ENCODE results near the gene RTN4RL1. TPM values are rescaled to one million over a fixed set of nuclear protein-coding genes. Genes with fewer than 3 reads are reported as not detected.

RTN4RL1 gene
- polyA plus RNA-seq, 4 donors: 1.1 to 2.2 (median 1.8) TPM

GRCh38 chr17:2049333-2050299 is 24.5 kb upstream of the RTN4RL1 start:
- DNase-seq (ENCODE audit: low read depth in 4 of 4, low spot score in 3 of 4): no peak

GRCh38 chr17:2048805-2049204 is 23.7 kb upstream of the RTN4RL1 start:
- no peak for DNase-seq (ENCODE audit: low read depth in 4 of 4, low spot score in 3 of 4)

- DNase-seq (ENCODE audit: low read depth in 4 of 4, low spot score in 3 of 4): no peak
Observed at GRCh38 chr17:2047590-2047989, 22.5 kb upstream of the RTN4RL1 start.

- no peak for DNase-seq (ENCODE audit: low read depth in 4 of 4, low spot score in 3 of 4)
Observed at GRCh38 chr17:2044263-2044894, 19.2 kb upstream of the RTN4RL1 start.

DNA sequence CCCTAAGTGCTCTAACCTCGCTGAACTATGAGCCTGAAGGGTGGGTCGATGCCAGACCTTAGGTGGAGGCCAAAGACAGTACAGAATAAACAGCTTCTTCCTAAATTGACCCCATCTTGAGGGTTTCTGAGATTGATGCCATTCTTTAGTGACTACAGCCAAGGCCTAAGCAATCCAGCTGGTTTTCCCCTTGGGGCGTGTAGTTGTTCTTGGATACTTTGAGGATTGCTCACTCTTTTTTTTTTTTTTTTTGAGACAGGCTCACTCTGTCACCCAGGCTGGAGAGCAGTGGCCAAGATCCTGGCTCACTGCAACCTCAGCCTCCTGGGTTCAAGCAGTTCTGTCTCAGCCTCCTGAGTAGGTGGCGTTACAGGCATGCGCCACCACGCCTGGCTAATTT is 18.7 kb upstream of the RTN4RL1 start:
- DNase-seq (ENCODE audit: low read depth in 4 of 4, low spot score in 3 of 4): no peak

DNA sequence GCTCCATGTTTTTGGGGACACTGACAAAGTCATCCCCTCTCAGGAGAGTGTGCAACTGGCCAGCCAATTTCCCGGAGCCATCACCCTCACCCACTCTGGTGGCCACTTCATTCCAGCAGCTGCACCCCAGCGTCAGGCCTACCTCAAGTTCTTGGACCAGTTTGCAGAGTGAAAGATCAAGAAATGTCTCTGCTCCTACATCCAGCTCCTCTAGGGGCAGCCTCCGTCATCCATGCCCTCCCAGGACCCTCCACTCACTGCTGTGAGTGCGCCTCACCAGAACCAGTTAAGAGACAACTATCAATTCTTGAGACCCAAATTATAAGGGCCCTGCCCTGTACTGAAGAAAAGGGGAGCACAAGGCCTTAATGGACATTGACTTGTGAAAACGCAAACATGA is 17.8 kb upstream of the RTN4RL1 start:
- no peak for DNase-seq (ENCODE audit: low read depth in 4 of 4, low spot score in 3 of 4)

- DNase-seq (ENCODE audit: low read depth in 4 of 4, low spot score in 3 of 4): no peak
Observed at GRCh38 chr17:2042390-2042847, 17.3 kb upstream of the RTN4RL1 start.

DNA sequence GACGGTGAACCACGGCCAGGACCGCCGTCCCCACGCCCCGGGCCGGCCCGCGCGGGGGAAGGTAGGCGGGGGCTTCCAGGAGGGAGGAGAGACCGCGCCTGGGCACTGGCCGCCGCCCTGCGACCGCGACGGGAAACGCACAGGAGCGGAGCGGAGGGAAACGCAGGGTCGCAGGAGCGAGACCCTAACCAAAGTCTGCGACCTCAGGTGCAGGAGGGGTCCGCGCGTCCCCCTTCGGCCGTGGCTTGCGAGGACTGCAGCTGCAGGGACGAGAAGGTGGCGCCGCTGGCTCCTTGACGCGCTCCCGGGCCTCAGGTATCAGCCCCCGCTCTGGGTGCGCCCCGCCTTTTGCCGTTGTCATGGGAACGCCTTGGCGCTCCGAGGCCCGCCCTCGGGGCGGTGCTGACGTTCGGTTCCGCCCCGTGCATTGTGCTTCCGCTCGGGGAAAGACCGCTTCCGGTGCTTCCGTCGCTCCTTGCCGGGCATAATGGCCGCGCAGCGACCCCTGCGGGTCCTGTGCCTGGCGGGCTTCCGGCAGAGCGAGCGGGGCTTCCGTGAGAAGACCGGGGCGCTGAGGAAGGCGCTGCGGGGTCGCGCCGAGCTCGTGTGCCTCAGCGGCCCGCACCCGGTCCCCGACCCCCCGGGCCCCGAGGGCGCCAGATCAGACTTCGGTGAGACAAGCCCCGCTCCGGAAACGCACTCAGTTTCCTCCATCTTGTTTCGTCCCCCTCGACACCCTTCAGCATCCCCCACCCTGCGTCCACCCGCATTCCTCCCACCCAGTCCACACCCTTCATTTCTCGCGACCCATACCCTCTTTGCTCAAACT is 16.6 kb upstream of the RTN4RL1 start, which contains the start of gene OVCA2:
Gene OVCA2 (plus strand): TSS at position 462 of the 829 bp plus-strand sequence. CDS start 26 bp downstream, at position 488.
- DNase-seq (ENCODE audit: low read depth in 4 of 4, low spot score in 3 of 4): peak; percentile 93 to 97 (median 93)

- DNase-seq (ENCODE audit: low read depth in 4 of 4, low spot score in 3 of 4): no peak
Observed at GRCh38 chr17:2040942-2041560, 15.9 kb upstream of the RTN4RL1 start.

DNA sequence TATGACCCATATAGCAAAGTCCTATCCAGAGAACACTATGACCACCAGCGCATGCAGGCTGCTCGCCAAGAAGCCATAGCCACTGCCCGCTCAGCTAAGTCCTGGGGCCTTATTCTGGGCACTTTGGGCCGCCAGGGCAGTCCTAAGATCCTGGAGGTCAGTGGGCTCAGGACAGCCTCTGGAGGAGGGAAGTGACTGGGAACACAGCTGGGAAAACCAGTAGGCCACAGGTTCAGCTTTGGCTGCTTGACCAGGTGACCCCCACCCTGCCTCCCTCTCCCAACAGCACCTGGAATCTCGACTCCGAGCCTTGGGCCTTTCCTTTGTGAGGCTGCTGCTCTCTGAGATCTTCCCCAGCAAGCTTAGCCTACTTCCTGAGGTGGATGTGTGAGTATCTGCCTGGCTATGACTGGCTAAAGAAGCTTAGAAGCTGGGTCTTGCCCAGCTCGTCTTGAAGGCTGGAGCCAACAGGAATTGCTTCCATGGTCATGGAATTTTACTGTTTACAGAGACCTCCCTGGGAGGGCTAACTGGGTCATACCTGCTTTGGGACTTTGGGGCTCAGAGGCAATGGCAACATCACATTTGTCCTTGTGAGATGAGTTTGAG is 15.2 kb upstream of the RTN4RL1 start:
- no peak for DNase-seq (ENCODE audit: low read depth in 4 of 4, low spot score in 3 of 4)

- no peak for DNase-seq (ENCODE audit: low read depth in 4 of 4, low spot score in 3 of 4)
Observed at GRCh38 chr17:2037155-2037554, 12.0 kb upstream of the RTN4RL1 start.

- DNase-seq (ENCODE audit: low read depth in 4 of 4, low spot score in 3 of 4): no peak
Observed at GRCh38 chr17:2035541-2036488, 10.7 kb upstream of the RTN4RL1 start.

DNA sequence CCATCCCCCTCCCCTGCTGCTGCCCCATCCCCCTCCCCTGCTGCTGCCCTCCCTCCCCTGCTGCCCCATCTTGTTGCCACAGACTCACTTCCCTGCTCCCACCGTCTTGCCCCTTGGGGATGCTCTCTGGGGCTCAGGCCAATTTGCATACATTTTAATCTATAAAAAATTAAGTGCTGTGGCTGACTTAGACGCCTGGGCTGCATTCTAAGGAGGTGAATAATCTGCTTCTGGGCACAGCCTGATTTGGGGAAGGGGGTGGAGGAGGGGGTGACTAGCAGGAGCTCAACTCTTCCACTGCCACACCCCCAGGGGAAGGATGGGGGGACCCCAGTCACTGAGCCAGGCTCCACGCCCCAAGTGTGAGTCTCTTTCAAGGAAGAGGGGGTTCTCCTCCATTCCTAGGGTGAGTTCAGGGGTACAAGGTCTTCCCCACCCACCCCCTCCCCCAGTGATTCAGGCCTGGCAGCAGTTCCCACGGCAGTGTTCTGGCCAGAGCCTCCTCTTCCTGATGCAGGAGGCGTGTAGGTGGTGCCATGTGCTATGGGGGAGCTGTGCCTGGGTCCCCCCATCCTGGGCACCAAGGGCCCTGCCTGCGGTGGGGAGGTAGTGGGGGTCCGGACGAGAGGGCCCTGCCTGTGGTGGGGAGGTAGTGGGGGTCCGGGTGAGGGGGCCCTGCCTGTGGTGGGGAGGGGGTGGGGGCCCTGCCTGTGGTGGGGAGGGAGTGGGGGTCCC is 9.8 kb upstream of the RTN4RL1 start:
- no peak for DNase-seq (ENCODE audit: low read depth in 4 of 4, low spot score in 3 of 4)

DNA sequence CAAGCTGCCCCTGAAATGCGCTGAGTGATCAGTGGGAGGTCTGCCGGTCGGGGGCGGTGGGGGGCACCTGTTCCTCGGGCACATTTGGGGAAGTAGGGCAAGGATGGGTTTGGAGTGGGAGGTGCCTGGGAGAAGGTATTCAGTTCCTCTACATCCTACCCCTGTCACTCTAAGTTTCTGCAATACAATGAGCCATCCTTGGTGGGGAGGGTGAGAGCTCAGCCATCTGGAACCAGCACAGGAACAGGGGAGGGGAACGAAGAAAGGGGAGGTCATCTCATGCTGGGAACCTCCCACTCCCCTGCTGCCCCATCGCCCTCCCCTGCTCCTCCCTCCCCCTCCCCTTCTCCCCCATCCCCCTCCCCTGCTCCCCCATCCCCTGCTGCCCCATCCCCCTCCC is 9.0 kb upstream of the RTN4RL1 start:
- DNase-seq (ENCODE audit: low read depth in 4 of 4, low spot score in 3 of 4): no peak

GRCh38 chr17:2033153-2033552 is 8.0 kb upstream of the RTN4RL1 start:
- no peak for DNase-seq (ENCODE audit: low read depth in 4 of 4, low spot score in 3 of 4)

- DNase-seq (ENCODE audit: low read depth in 4 of 4, low spot score in 3 of 4): no peak
Observed at GRCh38 chr17:2030779-2031163, 5.6 kb upstream of the RTN4RL1 start.

DNA sequence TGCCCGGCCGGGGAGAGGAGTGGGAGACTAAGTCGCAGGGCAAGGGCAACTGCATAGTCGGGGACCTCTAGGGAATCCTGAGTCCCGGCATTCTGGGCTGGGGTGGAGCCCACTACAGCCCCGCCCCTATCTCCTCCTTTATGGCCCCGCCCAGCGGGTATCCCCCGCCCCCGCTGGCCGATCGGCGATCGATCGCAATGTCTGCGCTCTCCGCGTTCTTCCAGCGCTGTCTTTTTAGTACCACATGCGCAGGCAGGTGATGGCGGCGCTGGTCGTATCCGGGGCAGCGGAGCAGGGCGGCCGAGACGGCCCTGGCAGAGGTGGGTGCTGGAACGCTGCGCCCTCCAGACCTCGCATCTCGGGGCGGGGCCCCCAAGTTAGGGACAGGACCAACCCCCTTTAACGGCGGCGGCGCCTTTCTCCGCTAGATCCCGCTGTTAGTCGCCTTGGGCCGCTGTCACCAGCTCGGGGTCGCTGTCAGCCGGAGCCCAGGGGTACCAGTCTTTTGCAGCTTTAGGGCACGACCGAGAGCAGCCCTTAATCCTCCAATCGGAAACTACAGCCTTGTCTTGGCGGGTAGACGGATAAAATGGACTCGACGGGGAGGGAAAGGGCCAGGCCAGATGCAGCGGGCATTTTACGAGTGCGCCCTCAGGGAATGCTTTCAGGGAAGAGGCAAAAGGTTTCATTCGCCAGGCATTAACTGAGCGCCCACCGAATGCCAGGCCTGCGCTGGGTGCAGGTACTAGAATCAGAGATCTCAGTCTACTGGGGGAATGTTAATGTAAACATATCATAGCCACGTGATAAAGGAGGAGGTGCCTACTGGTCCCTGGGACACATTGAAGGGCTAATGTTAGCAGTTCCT is 5.0 kb upstream of the RTN4RL1 start, which contains the start of gene DPH1:
Gene DPH1 (plus strand): TSS at position 243 of the 868 bp plus-strand sequence. CDS start 17 bp downstream, at position 260.
- DNase-seq (ENCODE audit: low read depth in 4 of 4, low spot score in 3 of 4): peak in 2 of 4 donors; percentile 58 to 65
